GM12878 (cell line): ENCODE measurements around the gene ZNF230. TPM values are rescaled to one million over a fixed set of nuclear protein-coding genes. Genes with fewer than 3 reads are reported as not detected.

ENCODE experiments used
- EED ChIP-seq: sonication (generic); IDR thresholded peaks from 2 replicates; pipeline ENCODE4 v1.6.1; 2016; ENCODE audit warnings: antibody characterized with exemption, low read depth
- GABPA ChIP-seq: IDR thresholded peaks from 2 replicates; pipeline ENCODE4 v1.6.1; 2014; ENCODE audit warnings: antibody characterized with exemption, low read depth, mild to moderate bottlenecking, inconsistent platforms
- HCFC1 ChIP-seq: fragments of 150-350 bp; IDR thresholded peaks from 2 replicates; pipeline ENCODE4 v1.6.1; 2014; ENCODE audit warnings: low read length
- IRF4 ChIP-seq: IDR thresholded peaks from 2 replicates; pipeline ENCODE4 v1.6.1; 2011; ENCODE audit warnings: low read depth, low read length
- JUND ChIP-seq: IDR thresholded peaks from 2 replicates; pipeline ENCODE4 v1.6.1; 2012; ENCODE audit warnings: low read depth, mild to moderate bottlenecking, low read length, improper control_type of control experiment, moderate library complexity
- KDM1A ChIP-seq: fragments of 200-600 bp; sonication (generic); IDR thresholded peaks from 2 replicates; pipeline ENCODE4 v1.6.1; 2016; ENCODE audit warnings: borderline replicate concordance
- KLF5 ChIP-seq: fragments of 450-650 bp; IDR thresholded peaks from 2 replicates; pipeline ENCODE4 v1.6.1; 2014; ENCODE audit warnings: mild to moderate bottlenecking; ENCODE audit not compliant: partially characterized antibody
- MEF2B ChIP-seq: fragments of 450-650 bp; IDR thresholded peaks from 2 replicates; pipeline ENCODE4 v1.6.1; 2018; ENCODE audit warnings: mild to moderate bottlenecking, moderate library complexity; ENCODE audit not compliant: partially characterized antibody, poor library complexity, severe bottlenecking
- MYB ChIP-seq: fragments of 150-350 bp; IDR thresholded peaks from 2 replicates; pipeline ENCODE4 v1.6.1; 2014; ENCODE audit warnings: mild to moderate bottlenecking, low read depth, low read length, borderline replicate concordance
- MYC ChIP-seq: IDR thresholded peaks from 2 replicates; pipeline ENCODE4 v1.6.1; 2011; ENCODE audit warnings: mild to moderate bottlenecking, low read length, moderate library complexity, inconsistent platforms; ENCODE audit not compliant: insufficient read depth, insufficient replicate concordance, insufficient read length, severe bottlenecking
- NR2C1 ChIP-seq: fragments of 450-650 bp; IDR thresholded peaks from 2 replicates; pipeline ENCODE4 v1.6.1; 2017; ENCODE audit warnings: antibody characterized with exemption, mild to moderate bottlenecking, moderate library complexity
- PML ChIP-seq: IDR thresholded peaks from 2 replicates; pipeline ENCODE4 v1.6.1; 2012; ENCODE audit warnings: low read length, inconsistent platforms
- RAD51 ChIP-seq: fragments of 450-650 bp; IDR thresholded peaks from 2 replicates; pipeline ENCODE4 v1.6.1; 2016; ENCODE audit warnings: moderate library complexity, mild to moderate bottlenecking, inconsistent platforms
- SP1 ChIP-seq: IDR thresholded peaks from one replicate; pipeline ENCODE4 v1.6.1; 2011; ENCODE audit warnings: low read depth, low read length
- STAT3 ChIP-seq: IDR thresholded peaks from 2 replicates; pipeline ENCODE4 v1.6.1; 2011; ENCODE audit warnings: low read depth, low read length, improper control_type of control experiment
- TCF7 ChIP-seq: IDR thresholded peaks from 2 replicates; pipeline ENCODE4 v1.6.1; 2014; ENCODE audit warnings: antibody characterized with exemption, borderline replicate concordance
- YBX1 ChIP-seq: fragments of 450-650 bp; IDR thresholded peaks from 2 replicates; pipeline ENCODE4 v1.6.1; 2016; ENCODE audit warnings: antibody characterized with exemption
- ZNF384 ChIP-seq: IDR thresholded peaks from 2 replicates; pipeline ENCODE4 v1.6.1; 2012; ENCODE audit warnings: low read depth, mild to moderate bottlenecking, low read length, improper control_type of control experiment, borderline replicate concordance
- ZSCAN29 ChIP-seq: fragments of 450-650 bp; IDR thresholded peaks from 2 replicates; pipeline ENCODE4 v1.6.1; 2017; ENCODE audit warnings: mild to moderate bottlenecking, moderate library complexity
- polyA plus RNA-seq, 11 experiments: library from polyadenylated mRNA; depleted of rRNA in 4 of 11; unstranded in 6 of 11; stranded (reverse) in 5 of 11; fragments of >200 nt; fragmentation: Nextera tagmentation in 4 of 11; fragmentation: Illumina TruSeq in 1 of 11; extraction: Ambion mirVana in 4 of 11; extraction: Trizol in 1 of 11; gene quantifications; 1 replicate in 1 of 11; 2 replicates in 10 of 11; pipeline versions ENCODE4 v1.2.1 to v1.2.3, GENCODE V29; 2011 to 2016; ENCODE audit warnings: inconsistent platforms in 2 of 11, missing spikeins in 2 of 11, low read depth in 1 of 11
- total RNA-seq, 4 experiments: library from RNA; depleted of rRNA in 3 of 4; stranded (reverse); fragments of >200 nt in 3 of 4; fragmentation: Illumina TruSeq in 1 of 4; extraction: Trizol in 1 of 4; gene quantifications; 2 replicates each; pipeline versions ENCODE4 v1.2.1 to v1.2.3, GENCODE V29; 2013 to 2021
- TF ChIP-seq, protein P1 (sequence below): IDR thresholded peaks from 2 replicates; pipeline ENCODE4 v1.6.1; 2012; ENCODE audit warnings: low read length, inconsistent platforms
- TF ChIP-seq, protein P2 (sequence below): fragments of 450-650 bp; IDR thresholded peaks from 2 replicates; pipeline ENCODE4 v1.6.1; 2016; ENCODE audit warnings: mild to moderate bottlenecking
- TF ChIP-seq, protein P3 (sequence below): fragments of 450-650 bp; IDR thresholded peaks from 2 replicates; pipeline ENCODE4 v1.6.1; 2017; ENCODE audit warnings: borderline replicate concordance
- TF ChIP-seq, protein P4 (sequence below): fragments of 450-650 bp; conservative IDR thresholded peaks from 2 replicates; pipeline ENCODE4 v1.6.1; 2017; ENCODE audit warnings: mild to moderate bottlenecking, moderate library complexity
- TF ChIP-seq, protein P5 (sequence below): IDR thresholded peaks from 2 replicates; pipeline ENCODE4 v1.6.1; 2011; ENCODE audit warnings: low read depth, mild to moderate bottlenecking, low read length, moderate library complexity, borderline replicate concordance; ENCODE audit errors: extremely low read depth

ZNF230 gene
- total and polyA plus RNA-seq, 10 of the 15 experiments (the other 5 are each of a cell fraction or from before 2014, with no cell fraction given): 1.8 to 9.1 (median 3.5) TPM

DNA sequence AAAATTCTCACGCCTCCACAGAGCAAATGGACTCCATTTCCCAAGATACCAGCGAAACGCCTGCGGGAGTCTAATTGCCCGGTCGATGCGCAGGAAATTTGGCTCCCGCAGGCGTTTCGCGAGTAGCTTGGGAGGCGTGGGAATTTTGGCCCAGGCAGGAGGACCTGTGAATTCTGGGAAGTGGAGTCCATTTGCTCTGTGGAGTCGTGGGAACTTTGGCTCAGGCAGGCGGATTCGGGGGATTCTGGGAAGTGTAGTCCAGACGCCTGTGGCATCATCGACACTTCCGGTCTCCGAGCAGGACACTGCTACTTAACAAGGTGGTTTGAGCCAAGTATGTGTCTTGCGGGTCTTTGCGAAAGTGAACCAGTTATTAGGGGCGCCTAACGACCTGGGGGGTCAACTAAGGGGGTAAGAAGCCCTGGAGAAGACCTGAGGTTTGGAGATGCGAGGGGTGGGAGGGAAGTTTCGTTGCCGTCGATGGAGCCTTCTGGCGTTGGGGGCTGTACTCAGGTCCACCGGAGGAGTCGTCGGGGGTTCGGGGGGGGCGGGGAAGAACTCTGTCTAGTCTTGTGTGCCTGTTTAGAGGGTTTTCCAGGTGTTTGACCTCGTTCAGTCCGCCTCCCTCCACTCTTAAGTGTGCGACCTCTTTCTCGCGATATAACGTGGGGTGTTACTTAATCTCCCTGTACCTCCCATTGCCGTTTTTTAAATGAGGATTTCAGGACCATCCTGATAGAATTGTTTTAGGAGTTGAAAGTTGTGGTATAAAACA is 18.7 kb upstream of the ZNF230 start, which contains the start of gene ZNF155 (continued):
- no peak for TF ChIP-seq MYC
- TF ChIP-seq YBX1: no peak
- TF ChIP-seq RAD51: no peak
- no peak for TF ChIP-seq JUND
- TF ChIP-seq ZNF384: no peak
- TF ChIP-seq EED: peak; percentile 62; the same call in 1 of the 2 replicates
- TF ChIP-seq, protein P1, sequence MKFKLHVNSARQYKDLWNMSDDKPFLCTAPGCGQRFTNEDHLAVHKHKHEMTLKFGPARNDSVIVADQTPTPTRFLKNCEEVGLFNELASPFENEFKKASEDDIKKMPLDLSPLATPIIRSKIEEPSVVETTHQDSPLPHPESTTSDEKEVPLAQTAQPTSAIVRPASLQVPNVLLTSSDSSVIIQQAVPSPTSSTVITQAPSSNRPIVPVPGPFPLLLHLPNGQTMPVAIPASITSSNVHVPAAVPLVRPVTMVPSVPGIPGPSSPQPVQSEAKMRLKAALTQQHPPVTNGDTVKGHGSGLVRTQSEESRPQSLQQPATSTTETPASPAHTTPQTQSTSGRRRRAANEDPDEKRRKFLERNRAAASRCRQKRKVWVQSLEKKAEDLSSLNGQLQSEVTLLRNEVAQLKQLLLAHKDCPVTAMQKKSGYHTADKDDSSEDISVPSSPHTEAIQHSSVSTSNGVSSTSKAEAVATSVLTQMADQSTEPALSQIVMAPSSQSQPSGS: no peak
- TF ChIP-seq GABPA: peak; percentile 86
- TF ChIP-seq MEF2B: peak; percentile 35
- no peak for TF ChIP-seq PML
- peak; percentile 63; the same call in 1 of the 2 replicates for TF ChIP-seq NR2C1
- TF ChIP-seq IRF4: no peak
- no peak for TF ChIP-seq ZSCAN29
- TF ChIP-seq HCFC1: peak; percentile 92
- TF ChIP-seq SP1: no peak
- TF ChIP-seq KLF5: no peak
- no peak for TF ChIP-seq MYB
- TF ChIP-seq TCF7: no peak
- TF ChIP-seq, protein P2, sequence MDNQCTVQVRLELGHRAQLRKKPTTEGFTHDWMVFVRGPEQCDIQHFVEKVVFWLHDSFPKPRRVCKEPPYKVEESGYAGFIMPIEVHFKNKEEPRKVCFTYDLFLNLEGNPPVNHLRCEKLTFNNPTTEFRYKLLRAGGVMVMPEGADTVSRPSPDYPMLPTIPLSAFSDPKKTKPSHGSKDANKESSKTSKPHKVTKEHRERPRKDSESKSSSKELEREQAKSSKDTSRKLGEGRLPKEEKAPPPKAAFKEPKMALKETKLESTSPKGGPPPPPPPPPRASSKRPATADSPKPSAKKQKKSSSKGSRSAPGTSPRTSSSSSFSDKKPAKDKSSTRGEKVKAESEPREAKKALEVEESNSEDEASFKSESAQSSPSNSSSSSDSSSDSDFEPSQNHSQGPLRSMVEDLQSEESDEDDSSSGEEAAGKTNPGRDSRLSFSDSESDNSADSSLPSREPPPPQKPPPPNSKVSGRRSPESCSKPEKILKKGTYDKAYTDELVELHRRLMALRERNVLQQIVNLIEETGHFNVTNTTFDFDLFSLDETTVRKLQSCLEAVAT: peak; percentile 21; the same call in 1 of the 2 replicates
- TF ChIP-seq STAT3: no peak
- TF ChIP-seq, protein P3, sequence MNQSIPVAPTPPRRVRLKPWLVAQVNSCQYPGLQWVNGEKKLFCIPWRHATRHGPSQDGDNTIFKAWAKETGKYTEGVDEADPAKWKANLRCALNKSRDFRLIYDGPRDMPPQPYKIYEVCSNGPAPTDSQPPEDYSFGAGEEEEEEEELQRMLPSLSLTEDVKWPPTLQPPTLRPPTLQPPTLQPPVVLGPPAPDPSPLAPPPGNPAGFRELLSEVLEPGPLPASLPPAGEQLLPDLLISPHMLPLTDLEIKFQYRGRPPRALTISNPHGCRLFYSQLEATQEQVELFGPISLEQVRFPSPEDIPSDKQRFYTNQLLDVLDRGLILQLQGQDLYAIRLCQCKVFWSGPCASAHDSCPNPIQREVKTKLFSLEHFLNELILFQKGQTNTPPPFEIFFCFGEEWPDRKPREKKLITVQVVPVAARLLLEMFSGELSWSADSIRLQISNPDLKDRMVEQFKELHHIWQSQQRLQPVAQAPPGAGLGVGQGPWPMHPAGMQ: no peak
- TF ChIP-seq, protein P4, sequence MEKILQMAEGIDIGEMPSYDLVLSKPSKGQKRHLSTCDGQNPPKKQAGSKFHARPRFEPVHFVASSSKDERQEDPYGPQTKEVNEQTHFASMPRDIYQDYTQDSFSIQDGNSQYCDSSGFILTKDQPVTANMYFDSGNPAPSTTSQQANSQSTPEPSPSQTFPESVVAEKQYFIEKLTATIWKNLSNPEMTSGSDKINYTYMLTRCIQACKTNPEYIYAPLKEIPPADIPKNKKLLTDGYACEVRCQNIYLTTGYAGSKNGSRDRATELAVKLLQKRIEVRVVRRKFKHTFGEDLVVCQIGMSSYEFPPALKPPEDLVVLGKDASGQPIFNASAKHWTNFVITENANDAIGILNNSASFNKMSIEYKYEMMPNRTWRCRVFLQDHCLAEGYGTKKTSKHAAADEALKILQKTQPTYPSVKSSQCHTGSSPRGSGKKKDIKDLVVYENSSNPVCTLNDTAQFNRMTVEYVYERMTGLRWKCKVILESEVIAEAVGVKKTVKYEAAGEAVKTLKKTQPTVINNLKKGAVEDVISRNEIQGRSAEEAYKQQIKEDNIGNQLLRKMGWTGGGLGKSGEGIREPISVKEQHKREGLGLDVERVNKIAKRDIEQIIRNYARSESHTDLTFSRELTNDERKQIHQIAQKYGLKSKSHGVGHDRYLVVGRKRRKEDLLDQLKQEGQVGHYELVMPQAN: no peak
- no peak for TF ChIP-seq KDM1A
- TF ChIP-seq, protein P5, sequence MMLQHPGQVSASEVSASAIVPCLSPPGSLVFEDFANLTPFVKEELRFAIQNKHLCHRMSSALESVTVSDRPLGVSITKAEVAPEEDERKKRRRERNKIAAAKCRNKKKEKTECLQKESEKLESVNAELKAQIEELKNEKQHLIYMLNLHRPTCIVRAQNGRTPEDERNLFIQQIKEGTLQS: no peak
